GM18505 (cell line): Measurements from ENCODE around the gene EXOC4.

ENCODE experiments used
- ATAC-seq: cut with Tn5 transposase; IDR thresholded peaks from one replicate; pipeline ENCODE4 v1.9.1; 2021; ENCODE audit not compliant: unreplicated experiment
- POLR2A ChIP-seq: IDR thresholded peaks from 4 replicates; pipeline ENCODE4 v1.6.1; 2011; ENCODE audit warnings: borderline replicate concordance; ENCODE audit not compliant: insufficient read depth, insufficient read length; ENCODE audit errors: extremely low read depth

EXOC4 gene

DNA sequence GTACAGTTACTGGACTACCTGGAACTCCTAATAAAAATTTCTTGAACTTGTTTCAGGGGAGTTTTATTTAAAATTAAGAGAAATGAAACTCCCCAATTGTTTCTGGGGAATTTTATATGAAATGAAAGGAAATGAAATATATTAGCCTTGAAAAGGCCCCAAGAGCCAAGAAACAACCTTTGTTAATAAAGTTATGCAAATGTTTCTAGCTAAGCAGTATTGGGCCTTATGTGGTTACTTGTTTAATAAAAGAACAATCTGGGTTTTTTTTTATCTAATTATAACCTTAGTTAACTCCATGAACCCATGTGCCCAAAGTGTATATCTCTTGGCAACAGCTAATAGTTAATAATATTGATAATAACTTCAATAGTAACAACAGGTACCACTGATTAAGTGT is 222.8 kb downstream of the EXOC4 start:
- ATAC-seq = no peak
- no peak for TF ChIP-seq POLR2A

DNA sequence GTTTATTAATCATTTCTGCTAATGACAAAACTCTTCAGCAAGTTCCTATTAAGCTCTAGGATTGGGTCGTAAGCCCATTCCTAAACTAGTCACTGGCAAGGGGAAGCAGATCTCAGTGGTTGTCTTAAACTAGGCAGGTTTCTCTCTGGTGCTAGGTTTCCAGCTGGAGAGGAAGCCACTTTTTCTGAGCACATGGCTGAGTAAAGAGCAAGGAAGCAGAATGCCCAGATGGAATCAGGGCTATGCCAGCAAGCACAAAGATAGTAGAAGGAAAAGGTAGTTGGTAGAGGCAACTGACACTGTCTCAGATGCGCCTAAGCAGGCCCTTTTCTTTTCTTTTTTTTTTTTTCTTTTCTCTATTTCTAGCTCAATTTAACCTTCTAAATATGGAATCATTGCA is 224.9 kb downstream of the EXOC4 start:
- no peak for ATAC-seq
- TF ChIP-seq POLR2A = no peak

DNA sequence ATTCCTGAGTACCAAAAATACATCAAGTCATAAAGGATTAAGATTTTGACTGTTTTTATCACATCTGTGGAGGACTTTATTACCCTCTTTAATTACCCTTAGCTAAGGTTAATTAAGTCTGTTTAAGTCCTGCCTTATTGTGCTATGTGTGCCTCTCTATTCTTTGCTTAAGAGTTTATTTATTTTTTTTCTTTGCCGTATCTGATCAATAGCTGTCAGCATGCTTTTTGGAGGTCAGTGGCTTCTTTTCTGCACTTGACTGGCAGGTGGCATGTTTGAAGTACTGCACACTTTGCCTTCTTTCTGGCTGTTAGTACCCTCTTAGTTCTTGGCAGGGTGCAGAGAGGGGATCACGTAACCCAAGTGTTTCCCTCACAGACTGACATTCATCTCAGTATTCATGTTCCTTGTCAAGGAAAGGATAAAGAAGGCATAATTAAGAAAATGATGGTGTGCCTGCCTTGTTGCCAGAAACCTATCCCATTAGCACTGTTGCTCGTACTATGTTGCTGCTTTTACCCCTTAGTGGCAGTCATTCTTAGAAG is 225.8 kb downstream of the EXOC4 start:
- no peak for ATAC-seq
- no peak for TF ChIP-seq POLR2A

DNA sequence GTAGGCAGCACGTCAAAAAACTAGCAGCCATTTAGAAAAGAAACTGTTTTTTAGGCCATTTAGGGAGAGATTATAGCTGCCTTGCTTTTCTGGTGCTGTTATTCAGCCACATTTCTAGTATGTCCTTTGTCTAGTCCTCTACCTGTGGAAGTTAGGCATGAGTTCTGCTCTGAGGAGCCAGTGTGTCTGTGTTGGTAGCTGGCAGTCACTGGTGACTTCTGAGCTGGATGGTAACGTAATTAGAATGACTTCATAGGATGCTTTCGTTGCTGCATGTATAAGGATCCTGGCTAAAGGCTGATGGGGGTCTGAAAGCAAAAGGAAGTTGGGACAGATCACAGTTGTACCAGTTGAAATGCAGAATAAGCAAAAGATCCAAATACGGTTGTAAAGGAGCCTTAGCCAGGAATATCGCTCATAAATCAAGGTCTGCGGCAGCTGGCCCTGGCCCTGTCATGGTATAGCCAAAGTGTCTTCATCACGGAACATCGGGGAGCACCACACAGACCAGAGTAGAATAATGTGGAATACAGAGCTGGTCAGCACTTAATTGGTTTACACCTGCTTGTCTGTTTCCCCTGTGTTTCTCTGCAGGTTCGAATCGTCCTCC is 226.7 kb downstream of the EXOC4 start:
- no peak for TF ChIP-seq POLR2A
- no peak for ATAC-seq

DNA sequence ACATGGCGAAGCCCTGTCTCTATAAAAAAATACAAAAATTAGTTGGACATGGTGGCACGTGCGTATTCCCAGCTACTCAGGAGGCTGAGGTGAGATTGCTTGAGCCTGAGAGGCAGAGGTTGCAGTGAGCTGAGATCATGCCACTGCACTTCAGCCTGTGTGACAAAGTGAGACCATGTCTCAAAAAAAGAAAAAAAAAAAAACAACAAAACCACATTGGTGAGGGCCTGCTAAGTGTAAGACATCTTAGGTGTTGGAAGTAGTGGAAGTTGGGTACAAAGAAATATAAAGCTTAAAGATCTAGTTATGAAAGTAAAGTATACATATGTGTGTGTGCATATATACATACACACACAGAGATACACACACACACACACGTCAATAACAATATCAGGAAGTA is 228.0 kb downstream of the EXOC4 start:
- TF ChIP-seq POLR2A = no peak
- no peak for ATAC-seq

DNA sequence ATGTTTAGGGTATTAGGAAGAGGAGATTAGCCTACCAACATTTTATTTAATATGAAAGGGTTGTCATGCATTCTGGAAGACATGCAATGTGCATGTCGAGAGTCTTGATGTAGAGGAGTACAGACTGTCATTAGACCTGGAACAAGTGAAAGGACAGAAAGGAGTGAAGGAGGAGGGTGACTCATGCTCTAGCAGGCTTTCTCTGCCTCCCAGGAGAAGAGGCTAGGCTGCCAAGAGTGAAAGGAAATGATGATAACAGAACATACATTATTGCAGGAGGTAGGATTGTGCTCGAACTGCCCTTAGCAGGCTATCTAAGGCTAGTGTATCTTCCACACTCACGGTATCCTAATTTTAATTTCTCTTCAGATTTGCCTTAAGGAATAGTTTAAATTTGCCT is 228.8 kb downstream of the EXOC4 start:
- no peak for ATAC-seq
- TF ChIP-seq POLR2A = no peak

DNA sequence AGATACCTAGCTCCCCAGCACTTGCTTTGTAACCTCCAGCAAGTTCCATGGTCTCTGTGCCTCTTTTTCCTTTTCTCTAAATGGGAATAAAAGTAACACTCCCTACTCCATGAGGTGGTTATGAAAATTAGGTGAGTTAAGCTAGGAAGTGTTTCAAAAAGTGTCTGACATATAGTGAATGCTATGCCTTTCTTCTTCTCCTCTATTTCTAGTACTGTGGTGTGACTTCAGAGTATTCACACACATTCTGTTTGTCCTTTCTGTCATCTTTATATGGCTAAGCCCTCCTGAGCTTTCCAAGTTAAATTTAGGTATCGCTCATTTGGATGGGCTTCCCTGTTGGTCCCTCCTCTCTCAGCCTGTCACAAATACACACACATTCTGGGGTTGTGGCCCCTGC is 229.7 kb downstream of the EXOC4 start:
- TF ChIP-seq POLR2A = no peak
- ATAC-seq = no peak

DNA sequence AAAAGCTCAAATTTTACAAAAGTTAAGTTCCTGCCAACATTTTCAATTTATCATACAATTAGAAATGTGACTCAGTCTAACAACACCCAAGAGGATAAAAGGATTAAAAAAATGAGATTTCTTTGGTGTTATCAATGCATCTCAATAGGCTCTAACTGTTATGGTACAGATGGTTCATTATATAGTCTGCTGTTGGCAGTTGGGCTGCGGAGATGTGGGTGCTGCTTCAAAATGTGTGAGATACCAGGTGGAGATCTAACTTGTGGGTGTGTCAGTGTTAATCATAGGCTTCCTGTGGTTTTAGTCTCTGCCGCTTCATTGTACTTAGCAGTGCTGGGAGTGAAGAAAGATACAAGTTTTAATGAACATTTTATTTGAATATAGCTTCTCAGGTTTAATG is 231.2 kb downstream of the EXOC4 start:
- no peak for ATAC-seq
- no peak for TF ChIP-seq POLR2A

DNA sequence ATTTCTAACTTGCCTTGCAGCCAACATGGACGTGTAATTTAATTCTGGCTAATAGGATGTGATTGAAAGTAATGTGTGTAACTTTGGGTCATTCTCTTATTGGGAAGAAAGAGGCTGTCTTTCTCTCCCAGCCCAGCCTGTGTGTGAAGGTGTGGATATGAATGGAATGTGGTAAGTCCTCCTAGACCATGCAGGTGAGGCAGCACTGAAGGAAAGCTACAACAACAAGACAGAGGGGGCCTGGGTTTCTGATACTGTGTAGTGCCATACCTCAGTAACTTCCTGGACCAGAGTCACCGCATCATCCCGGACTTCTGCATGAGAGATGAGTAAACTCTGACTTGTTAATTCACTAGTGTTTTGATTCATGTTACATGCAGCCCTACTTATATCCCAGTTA is 237.0 kb downstream of the EXOC4 start:
- no peak for TF ChIP-seq POLR2A
- ATAC-seq = no peak

DNA sequence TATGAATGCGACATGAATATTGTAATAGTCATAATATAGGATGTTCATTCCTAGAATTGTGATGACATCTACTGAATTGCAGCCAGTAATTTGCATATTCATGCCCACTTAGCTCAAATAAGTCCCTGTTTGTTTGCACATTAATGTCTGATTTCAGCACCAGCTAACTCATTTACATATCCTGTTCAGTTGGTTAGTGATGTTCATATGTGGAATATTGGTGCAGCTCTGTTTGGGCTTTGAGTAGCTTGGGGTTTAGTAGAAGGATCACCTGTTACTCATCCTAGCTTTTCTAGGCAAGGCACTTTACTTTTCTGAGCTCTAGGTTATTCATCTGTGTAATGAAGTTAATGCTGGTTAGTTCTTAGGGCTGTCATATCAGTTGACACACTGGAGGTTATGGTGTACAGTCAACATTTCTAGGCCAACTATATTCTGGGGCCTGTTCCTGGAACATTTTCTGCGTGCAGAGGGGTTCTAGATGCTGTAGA is 238.4 kb downstream of the EXOC4 start:
- no peak for ATAC-seq
- TF ChIP-seq POLR2A = no peak

DNA sequence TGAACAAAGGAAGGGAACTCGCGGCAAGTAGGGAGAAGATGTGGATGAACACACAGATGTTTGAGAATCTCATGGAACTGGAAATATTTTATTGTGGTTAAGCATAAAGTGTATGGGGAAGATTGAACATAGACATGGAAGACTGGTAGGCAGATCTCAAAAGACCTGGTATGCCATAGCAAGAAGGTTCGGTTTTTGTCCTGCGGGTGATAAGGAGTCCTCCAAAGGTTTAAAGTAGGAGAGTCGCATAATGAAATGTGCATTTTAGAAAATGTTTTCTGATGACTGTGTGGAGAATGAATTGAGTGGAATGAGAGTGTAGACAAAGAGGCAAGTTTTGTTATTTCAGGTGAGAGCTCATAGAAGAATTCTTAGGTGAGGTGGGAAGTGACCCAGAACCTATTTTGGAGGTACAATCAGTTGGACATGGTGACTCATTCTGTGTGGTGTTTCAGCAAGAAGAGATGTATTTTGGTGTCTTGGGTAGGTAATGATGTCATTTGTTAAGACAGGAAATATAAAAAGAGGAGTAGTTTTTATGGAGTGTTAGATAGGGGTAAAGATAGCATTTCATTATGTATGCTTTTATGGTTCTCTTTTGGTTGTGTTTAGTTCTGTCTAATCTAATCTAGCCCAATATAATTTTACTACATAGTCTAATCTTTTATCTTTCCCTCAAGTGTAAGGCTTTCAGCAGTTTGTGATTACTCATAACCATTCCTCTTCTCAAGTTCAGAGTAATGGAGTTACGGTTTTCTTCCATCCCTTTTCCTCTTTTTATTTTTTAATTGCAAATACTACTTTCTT is 239.2 kb downstream of the EXOC4 start:
- no peak for ATAC-seq
- TF ChIP-seq POLR2A = no peak

DNA sequence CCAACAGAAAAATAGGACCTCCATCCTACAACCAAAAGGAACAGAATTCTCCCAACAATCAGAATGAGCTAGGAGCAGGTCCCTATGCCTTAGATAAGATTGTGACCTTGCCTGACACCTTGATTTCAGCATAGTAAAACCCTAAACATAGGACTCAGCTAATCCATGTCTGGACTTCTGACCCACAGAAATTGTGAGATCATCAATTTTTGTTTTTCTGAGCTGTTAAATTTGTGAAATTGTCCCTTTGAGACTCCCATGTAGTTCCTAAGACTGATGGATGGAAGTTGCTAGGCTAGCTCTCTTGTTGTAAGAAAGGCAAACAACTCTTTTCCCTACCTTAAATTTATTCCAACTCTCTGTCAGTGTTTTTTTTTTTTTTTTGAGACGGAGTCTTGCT is 244.2 kb downstream of the EXOC4 start:
- TF ChIP-seq POLR2A = no peak
- ATAC-seq = no peak

DNA sequence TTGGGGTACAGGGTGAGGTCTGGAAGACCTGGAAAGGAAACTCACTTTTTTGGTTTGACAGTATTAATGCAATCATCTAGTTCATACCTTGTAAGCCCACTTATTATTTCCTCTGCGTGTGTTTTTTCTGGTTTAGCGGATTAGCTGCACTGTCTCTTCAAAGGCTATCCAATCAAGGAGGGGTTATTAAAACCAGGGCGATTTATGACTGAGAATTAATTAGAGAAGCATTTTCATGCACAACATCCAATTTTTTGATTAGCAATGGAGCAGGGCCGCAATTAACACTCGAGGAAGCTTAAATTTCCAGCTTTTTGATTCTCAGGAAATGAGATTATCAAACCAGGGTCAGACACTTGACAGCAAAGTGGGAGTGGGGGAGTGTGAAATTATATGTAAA is 248.9 kb downstream of the EXOC4 start:
- ATAC-seq = no peak

DNA sequence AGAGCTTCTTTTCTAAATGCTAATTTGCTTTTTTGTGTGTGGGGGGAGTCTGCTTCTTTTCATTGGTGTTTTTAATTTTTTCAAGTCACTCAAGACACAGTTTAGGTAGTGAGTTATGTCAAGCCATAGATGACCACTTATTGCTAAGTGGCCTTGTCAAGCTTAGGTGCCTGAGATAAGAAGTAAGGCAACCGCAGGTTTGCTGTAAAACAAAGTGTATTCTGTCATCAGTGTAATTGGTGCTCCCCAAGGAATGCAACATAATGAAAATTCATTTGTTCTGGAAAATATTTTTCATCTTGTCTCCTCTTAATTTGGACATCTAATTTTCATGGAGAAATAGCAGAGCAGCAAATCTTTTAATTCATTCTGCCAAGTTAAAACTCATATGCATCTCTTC is 249.6 kb downstream of the EXOC4 start:
- ATAC-seq = no peak
- no peak for TF ChIP-seq POLR2A

More for the DNA sequence above, 248.9 kb downstream of the EXOC4 start:
- TF ChIP-seq POLR2A = no peak
